ENCODE measurements around the gene RCBTB1.

GRCh38 chr13:49554387-49554786 lies 31.0 kb downstream of the RCBTB1 start:
- TF ChIP-seq BHLHE40 (IDR thresholded peaks at IDR 0.05; ENCODE audit: borderline replicate concordance in 1 of 2, low read depth in 2 of 2, low read length in 1 of 2) (no peak), CTCF (IDR thresholded peaks at IDR 0.05 in 2 of 3, conservative IDR thresholded peaks at IDR 0.05 in 1 of 3; ENCODE audit: control insufficient read depth in 2 of 3, extremely low read depth in 1 of 3, insufficient read depth in 1 of 3, low read depth in 3 of 3, low read length in 3 of 3) (no peak), ZNF274 (IDR thresholded peaks at IDR 0.05; ENCODE audit: insufficient read depth, insufficient read length) (no peak), TCF12 (IDR thresholded peaks at IDR 0.05; ENCODE audit: low read depth, low read length) (no peak), MLLT1 (IDR thresholded peaks at IDR 0.05) (no peak), ZBED1 (IDR thresholded peaks at IDR 0.05; ENCODE audit: borderline replicate concordance) (no peak)

All from GM12878 (cell line).